Osteocyte (in vitro differentiated cells): ENCODE data around the gene TNS1. TPM values are rescaled to one million over a fixed set of nuclear protein-coding genes. Genes with fewer than 3 reads are reported as not detected.

Source experiments
- DNase-seq: peaks from one replicate; pipeline ENCODE4 v3.0.0; 2021; ENCODE audit warnings: mixed read lengths; ENCODE audit not compliant: unreplicated experiment; ENCODE audit errors: extremely low spot score
- H3K27ac Mint-ChIP-seq: one replicate; pipeline ENCODE4 v1.8.0; 2021; ENCODE audit warnings: mild to moderate bottlenecking, mixed read lengths; ENCODE audit not compliant: unreplicated experiment
- H3K27me3 Mint-ChIP-seq: one replicate; pipeline ENCODE4 v1.8.0; 2021; ENCODE audit warnings: mixed read lengths; ENCODE audit not compliant: unreplicated experiment
- H3K36me3 Mint-ChIP-seq: one replicate; pipeline ENCODE4 v1.8.0; 2021; ENCODE audit warnings: mixed read lengths; ENCODE audit not compliant: unreplicated experiment
- H3K4me1 Mint-ChIP-seq: one replicate; pipeline ENCODE4 v1.8.0; 2021; ENCODE audit warnings: mixed read lengths; ENCODE audit not compliant: unreplicated experiment
- H3K4me3 Mint-ChIP-seq: one replicate; pipeline ENCODE4 v1.8.0; 2021; ENCODE audit warnings: mild to moderate bottlenecking, moderate library complexity, mixed read lengths; ENCODE audit not compliant: unreplicated experiment
- H3K9me3 Mint-ChIP-seq: one replicate; pipeline ENCODE4 v1.8.0; 2021; ENCODE audit warnings: mixed read lengths; ENCODE audit not compliant: unreplicated experiment
- CTCF ChIP-seq: fragments of 200-600 bp; sonication (generic); IDR thresholded peaks from 2 replicates; pipeline ENCODE4 v1.5.0; 2021; ENCODE audit warnings: antibody characterized with exemption, mild to moderate bottlenecking, moderate library complexity
- total RNA-seq: library from RNA; stranded (reverse); gene quantifications from 2 replicates; pipeline ENCODE4 v1.2.1, GENCODE V29; 2021

TNS1 gene
- total RNA-seq, 1 donor from 2014 or later: 80.8 TPM

- Mint-ChIP-seq H3K4me3 (no peak overlapping the region), H3K36me3 (peaks cover 3% of the 10 kb centered on the region), H3K4me1 (peaks cover 66% of the 10 kb centered on the region), H3K9me3 (no peaks in the 10 kb centered on the region), H3K27me3 (no peaks in the 10 kb centered on the region), H3K27ac (peak overlapping the region; percentile 47)
- no peak for DNase-seq
- TF ChIP-seq CTCF: no peak
These were observed 97.4 kb downstream of the TNS1 start for GRCh38 chr2:217905395-217905794.

GRCh38 chr2:217904614-217904965 is 98.2 kb downstream of the TNS1 start:
- no peak for DNase-seq
- TF ChIP-seq CTCF: no peak
- Mint-ChIP-seq H3K4me3 (no peak overlapping the region), H3K4me1 (peaks cover 65% of the 10 kb centered on the region), H3K27me3 (no peaks in the 10 kb centered on the region), H3K36me3 (peaks cover 5% of the 10 kb centered on the region), H3K9me3 (no peaks in the 10 kb centered on the region), H3K27ac (peak overlapping the region; percentile 89)

GRCh38 chr2:217903859-217904613 is 98.8 kb downstream of the TNS1 start:
- Mint-ChIP-seq H3K27ac (peak overlapping the region; percentile 89), H3K4me1 (peaks cover 65% of the 10 kb centered on the region), H3K36me3 (peaks cover 5% of the 10 kb centered on the region), H3K27me3 (no peaks in the 10 kb centered on the region), H3K9me3 (no peaks in the 10 kb centered on the region), H3K4me3 (no peak overlapping the region)
- no peak for TF ChIP-seq CTCF
- no peak for DNase-seq

GRCh38 chr2:217903142-217903858 is 99.5 kb downstream of the TNS1 start:
- Mint-ChIP-seq H3K4me3 (no peak overlapping the region), H3K27me3 (no peaks in the 10 kb centered on the region), H3K36me3 (peaks cover 5% of the 10 kb centered on the region), H3K9me3 (no peaks in the 10 kb centered on the region), H3K27ac (peak overlapping the region; percentile 89), H3K4me1 (peaks cover 65% of the 10 kb centered on the region)
- no peak for DNase-seq
- no peak for TF ChIP-seq CTCF

GRCh38 chr2:217902379-217903141 is 100.2 kb downstream of the TNS1 start:
- Mint-ChIP-seq H3K9me3 (no peaks in the 10 kb centered on the region), H3K4me1 (peaks cover 65% of the 10 kb centered on the region), H3K27me3 (no peaks in the 10 kb centered on the region), H3K27ac (peak overlapping the region; percentile 89), H3K4me3 (no peak overlapping the region), H3K36me3 (peaks cover 5% of the 10 kb centered on the region)
- TF ChIP-seq CTCF: no peak
- DNase-seq: no peak
